HG03575 (cell line): ENCODE measurements around the gene SLC7A6OS.

Experiments
- ATAC-seq: cut with Tn5 transposase; IDR thresholded peaks from one replicate; pipeline ENCODE4 v1.9.1; 2021; ENCODE audit not compliant: unreplicated experiment, insufficient number of reproducible peaks, low FRiP score; ENCODE audit errors: extremely low read depth

Gene SLC7A6OS

DNA sequence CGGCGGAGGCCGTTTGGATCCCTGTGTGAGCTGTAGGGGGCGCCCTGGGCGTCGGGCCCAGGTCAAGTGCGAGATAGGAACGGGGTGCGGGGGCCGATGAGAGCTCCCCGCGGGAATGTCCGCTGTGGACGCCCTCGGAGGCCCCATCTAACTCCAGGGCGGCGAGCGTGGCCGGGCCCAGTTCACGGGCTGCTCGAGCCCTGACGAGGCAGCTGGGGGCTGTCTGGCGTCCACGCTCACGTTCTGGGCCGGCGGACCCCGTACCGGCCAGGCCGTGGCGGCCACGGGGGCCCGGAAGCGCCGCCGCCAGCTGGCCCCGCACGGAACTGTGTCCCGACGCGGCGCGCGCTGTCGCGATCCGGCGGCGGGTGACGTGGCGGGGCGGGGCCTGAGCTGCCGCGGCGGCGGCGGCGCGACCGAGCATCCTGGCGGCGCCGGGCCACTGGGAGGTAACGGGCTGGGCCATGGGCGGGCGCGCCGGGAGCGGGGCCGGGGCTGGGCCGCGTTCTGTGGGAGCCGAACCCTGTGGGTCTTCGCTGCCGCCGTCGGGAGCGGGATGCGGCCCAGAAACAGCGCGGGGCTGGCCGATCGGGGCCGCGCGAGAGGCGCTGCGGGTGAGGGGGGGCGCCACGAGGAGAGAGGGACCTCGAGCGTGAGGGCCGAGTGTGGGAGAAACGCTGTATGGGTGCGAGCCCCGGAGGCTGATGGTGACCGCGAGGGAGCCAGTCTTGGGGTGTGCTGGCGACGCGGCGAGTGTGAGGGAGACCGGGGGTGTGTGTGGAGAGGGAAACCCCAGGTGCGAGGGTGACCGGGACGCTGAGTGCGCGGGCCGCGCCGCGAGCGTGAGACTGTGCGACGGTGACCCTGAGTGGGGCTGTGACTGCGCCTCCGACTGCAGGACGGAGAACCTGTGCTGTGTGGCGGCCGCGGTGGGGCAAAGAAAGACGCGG, 46.3 kb downstream of the SLC7A6OS start, which contains the start of gene SLC7A6:
Gene SLC7A6 (plus strand): TSS at position 399 of the 950 bp plus-strand sequence. CDS start 10,201 bp downstream, outside the sequence.
- ATAC-seq, result peak; percentile 35

DNA sequence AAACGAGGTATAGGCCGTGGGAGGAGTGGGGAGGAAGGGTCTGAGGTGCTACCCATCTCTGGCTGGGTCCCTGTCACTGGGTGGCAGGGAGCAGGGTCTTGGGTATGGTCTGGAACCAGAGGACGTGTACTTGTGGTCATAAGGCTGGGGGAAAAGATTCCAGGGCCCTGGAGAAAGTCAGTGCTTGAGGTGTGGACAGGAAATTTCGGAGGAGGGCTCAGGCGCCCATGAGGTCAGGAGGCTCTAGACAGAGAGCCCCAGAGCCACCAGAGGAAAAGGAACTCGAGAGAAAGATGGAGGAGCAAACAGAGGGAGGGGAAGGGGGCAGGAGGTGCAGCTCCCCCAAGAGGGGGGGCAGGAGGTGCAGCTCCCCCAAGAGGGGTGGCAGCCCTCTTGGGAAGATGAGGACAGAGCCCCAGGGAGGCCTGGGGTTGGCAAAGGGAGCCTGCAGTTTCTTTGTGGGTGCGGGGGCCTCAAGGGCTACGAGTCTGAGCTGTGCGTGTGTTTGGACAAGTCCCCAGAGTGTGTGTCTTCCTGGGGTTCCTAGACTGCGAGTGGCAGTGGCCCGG, 47.1 kb downstream of the SLC7A6OS start:
- ATAC-seq, result peak; percentile 11

DNA sequence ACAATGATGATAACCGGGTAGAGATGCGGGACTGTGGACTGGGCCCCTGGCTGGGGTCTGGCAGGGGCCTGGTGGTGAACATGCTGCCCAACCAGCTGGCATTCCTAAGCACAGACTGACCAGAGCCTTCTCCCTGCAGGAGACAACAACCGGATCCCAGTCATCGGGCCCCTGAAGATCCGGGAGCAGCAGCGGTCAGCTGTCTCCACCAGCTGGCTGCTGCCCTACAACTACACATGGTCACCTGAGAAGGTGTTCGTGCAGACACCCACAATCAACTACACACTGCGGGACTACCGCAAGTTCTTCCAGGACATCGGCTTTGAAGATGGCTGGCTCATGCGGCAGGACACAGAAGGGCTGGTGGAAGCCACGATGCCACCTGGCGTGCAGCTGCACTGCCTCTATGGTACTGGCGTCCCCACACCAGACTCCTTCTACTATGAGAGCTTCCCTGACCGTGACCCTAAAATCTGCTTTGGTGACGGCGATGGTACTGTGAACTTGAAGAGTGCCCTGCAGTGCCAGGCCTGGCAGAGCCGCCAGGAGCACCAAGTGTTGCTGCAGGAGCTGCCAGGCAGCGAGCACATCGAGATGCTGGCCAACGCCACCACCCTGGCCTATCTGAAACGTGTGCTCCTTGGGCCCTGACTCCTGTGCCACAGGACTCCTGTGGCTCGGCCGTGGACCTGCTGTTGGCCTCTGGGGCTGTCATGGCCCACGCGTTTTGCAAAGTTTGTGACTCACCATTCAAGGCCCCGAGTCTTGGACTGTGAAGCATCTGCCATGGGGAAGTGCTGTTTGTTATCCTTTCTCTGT, 51.5 kb downstream of the SLC7A6OS start:
- no peak for ATAC-seq

DNA sequence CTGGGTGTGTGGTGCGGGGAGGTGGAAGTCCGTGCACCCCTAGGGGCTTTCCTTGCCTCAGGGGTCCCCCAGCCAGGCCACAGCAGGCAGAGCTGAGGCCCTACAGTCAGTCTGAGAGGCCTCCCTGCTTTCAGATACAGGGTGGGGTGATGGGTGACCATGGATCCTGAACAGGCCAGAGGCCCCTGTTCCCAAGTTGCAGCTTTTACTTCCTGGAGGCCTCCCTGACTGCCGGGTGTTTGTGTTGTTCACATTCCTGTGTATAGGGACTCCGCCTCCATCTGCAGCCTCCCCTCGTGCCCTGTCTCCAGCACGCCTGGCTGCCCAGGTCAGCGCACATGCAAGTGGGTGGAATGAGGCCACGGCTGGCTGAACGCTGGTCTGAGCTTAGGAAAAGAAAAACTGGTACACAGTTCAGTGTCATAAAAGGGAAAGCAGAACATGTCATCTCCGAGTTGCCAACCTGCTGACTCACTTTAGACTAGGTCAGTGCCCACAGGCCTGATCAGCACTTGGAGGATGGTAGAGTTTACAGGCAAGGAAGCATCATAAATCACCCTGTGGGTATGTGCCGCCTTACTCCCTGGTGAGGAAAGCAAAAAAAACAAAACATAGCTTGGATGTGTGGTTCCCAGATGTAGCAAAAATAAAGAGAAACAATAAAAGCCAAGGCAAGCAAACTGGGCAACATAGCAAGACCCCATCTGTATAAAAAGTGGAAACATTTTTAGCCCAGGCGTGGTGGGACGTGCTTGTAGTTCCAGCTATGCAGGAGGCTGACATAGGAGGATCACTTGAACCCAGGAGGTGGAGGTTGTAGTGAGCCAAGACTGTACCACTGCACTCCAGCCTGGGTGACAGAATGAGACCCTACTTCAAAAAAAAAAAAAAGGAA, 52.6 kb downstream of the SLC7A6OS start:
- ATAC-seq, result no peak

DNA sequence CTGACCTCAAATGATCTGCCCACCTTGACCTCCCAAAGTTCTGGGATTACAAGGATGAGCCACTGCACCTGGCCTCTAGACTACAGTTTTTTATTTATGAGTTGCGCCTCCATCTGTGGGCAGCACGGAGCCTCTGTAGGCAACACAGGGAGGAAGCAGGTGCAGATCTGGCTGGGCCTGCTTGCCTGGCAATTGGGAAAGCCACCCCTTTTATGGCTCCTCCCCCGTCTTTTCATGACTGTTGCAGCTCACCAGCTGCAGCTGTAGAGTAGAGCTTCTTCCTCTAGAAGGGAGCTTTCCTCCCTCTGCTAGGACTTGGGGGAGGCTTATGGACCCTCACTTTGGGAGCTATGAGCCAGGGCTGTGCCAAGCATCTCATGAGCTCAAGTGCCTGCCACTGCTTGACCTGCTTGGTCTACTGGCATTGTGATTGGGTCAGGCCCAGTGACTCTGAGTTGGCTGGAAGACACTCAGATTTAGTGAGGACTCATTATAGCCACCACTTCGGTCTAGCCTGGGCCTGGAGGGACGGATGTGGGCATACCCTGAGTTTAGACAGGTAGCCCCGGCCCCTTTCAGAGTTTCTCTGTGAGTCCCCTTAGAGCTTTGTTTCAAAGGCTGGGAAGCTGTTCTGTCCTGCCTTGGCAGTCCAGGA, 53.4 kb downstream of the SLC7A6OS start:
- ATAC-seq, result no peak

DNA sequence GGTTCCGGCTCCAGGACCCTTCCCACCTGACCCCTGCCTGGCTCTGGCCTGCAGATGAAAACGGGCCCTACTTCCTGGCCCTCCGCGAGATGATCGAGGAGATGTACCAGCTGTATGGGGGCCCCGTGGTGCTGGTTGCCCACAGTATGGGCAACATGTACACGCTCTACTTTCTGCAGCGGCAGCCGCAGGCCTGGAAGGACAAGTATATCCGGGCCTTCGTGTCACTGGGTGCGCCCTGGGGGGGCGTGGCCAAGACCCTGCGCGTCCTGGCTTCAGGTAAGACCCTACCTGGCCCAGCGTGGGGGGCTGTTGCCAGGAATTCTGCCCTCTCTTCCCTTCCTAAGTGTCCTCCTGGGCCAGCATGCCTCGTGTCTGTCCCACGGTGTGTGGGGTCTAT, 55.0 kb downstream of the SLC7A6OS start:
- no peak for ATAC-seq

DNA sequence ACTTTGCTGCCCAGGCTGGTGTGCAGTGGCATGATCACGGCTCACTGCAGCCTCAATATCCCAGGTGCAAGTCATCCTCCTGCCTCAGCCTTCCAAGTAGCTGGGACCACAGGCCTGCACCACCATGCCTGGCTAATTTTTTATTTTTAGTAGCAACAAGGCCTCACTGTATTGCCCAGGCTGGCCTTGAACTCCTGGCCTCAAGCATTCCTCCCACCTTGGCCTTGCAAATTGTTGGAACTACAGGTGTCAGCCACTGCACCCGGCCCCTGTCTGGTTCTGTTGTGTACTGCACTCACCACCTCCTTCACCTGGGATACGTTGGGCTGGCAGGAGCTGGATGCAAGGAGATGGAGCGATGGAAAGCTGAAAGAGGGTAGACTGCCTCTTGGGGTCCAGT, 57.0 kb downstream of the SLC7A6OS start:
- no peak for ATAC-seq

DNA sequence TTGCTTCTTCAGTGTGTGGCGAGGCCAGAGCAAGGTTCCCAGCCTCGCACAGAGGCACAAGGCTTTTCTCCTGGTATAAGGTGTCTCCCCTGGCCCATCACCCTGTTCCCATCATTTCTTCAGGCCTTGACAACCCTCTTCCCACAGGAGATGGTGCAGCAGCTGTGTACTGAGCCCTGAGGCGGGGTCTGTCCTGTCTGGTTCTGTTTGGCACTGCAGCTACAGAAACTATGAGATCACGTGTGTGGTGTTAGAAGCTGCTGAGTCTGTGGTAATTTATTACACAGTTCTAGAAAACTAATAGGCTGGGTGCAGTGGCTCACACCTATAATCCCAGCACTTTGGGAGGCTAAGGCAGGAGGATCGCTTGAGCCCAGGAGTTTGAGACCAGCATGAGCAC, 58.4 kb downstream of the SLC7A6OS start:
- no peak for ATAC-seq

DNA sequence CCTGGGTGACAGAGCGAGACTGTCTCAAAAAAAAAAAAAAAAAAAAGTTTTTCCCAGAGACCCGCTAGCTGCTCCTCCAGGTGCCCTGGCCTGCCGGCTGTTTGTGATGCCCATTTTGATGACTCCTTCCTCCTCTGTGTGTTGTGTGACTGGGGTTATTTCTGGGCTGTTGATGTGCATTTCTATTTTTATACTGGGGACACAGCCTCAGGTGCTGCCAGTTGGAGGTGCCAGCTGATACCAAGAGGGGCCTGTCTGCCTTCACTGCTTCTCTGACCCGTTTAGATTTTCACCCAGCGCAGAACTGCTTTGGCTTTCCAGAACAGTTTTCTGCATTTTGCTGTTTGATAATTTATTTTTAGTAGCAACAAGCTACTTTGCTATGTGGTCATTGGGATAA, 58.9 kb downstream of the SLC7A6OS start:
- ATAC-seq, result no peak

DNA sequence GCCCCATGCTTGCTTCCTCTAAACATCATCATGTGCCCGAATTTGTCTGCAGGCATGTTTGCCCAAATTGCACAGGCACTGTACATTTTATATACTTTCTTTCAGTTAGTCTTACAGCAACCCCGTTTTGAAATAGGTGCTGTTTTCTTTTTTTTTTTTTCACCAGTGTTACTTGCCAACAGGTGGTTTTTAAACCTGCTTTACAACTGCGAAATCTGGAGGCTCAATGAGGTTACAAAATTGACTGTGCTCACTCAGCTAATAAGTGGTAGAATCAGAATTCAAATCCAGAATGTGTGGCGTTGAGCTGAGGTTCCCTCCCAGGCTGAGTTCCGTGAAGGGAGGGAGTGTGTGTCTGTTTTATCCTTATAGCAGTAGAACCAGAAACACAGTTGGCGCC, 59.8 kb downstream of the SLC7A6OS start:
- ATAC-seq, result no peak

DNA sequence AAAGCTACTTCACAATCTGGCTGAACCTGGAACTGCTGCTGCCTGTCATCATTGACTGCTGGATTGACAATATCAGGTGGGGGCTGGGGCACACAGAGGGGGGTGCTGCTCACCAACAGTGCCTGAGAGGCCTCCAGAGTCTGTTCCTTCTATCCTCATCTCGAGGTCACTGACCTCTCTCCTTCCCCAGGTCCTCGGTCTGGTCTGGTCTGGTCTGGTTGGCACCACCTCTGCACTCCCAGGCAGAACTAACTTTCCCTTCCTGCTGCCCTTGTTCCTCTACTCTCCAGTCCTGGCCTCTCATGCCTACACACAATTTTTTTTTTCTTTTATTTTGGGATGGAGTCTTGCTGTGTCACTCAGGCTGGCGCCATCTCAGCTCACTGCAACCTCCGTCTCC, 61.4 kb downstream of the SLC7A6OS start:
- no peak for ATAC-seq
